Stimulated activated CD4-positive, alpha-beta T cell treated with anti-CD3 and anti-CD28 coated beads, Interleukin-1b, Interleukin-23, amount 100 ng/mL, for 4 hours (primary cell): ENCODE measurements around the gene STPG4.
"Not testable (repeated sequence)": the region's sequence is repeated elsewhere in the genome, so short reads cannot be mapped to it uniquely, and the experiment has no call there.

ENCODE experiments used
- DNase-seq, 2 donors: peaks; one replicate each; pipeline ENCODE4 v3.0.0-alpha.2; 2020; ENCODE audit warnings: low read depth in 2 of 2

Gene STPG4

GRCh38 chr2:47172922-47173695, 18.0 kb upstream of the STPG4 start:
- DNase-seq = no peak

GRCh38 chr2:47172156-47172921, 17.2 kb upstream of the STPG4 start:
- no peak for DNase-seq

DNA sequence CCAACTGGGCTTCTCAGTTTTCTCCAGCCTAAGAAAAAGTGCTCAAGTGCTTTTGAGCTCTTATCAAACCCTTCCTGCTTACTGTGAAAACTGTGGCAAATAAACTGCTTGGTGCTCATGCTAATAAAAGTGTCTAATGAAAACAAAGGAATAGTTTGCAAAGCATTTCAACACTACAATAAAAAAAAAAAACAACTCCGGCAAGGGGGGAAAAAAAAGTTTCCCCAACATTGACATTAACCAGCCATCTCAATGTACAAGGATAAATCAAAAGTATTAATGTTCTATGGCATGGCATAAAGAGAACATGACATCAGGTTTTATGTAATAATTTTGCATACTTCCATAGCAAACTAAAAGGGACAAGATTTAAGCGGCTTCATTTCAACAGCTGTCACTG, 14.7 kb upstream of the STPG4 start:
- DNase-seq = no peak

DNA sequence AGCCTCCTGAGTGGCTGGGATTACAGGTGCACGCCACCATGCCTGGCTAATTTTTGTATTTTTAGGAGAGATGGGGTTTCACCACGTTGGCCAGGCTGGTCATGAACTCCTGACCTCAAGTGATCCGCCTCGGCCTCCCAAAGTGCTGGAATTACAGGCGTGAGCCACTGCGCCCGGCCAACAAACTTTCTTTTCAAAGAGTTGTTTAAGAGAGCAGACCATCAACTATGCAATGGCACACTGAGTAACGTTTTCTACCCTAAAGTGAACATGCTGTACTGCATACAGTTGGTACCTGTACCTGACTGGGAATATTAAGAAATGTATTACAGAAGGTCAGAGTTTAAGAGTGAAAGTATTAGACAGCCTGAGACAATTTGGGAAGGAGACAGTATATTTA, 13.8 kb upstream of the STPG4 start:
- DNase-seq = not testable (repeated sequence)

- no peak for DNase-seq
These were observed 12.0 kb upstream of the STPG4 start for GRCh38 chr2:47167149-47167548.

GRCh38 chr2:47165001-47165555, 10.0 kb upstream of the STPG4 start:
- DNase-seq = no peak

- no peak for DNase-seq
These were observed 7.7 kb upstream of the STPG4 start for GRCh38 chr2:47162780-47163179.

- DNase-seq = no peak
These were observed 6.4 kb upstream of the STPG4 start for GRCh38 chr2:47161475-47161874.

DNA sequence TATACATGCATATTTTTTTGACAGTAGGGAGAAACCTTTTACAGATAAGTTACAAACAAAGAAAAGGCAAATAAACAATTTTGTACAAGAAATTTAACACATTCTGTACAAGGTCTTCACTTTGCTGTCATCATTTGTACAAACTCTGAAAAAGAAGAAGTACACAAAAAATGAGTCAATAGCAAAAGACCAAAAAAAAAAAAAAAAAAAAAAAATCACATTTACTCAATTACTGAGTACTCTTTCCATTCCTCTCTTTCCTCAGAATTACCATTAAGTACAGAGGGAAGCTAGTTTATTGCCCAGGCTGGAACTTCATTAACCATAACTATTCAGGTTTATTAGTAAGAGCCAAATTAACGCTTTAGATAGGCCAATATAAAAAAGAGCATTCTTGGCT, 5.6 kb upstream of the STPG4 start:
- no peak for DNase-seq

DNA sequence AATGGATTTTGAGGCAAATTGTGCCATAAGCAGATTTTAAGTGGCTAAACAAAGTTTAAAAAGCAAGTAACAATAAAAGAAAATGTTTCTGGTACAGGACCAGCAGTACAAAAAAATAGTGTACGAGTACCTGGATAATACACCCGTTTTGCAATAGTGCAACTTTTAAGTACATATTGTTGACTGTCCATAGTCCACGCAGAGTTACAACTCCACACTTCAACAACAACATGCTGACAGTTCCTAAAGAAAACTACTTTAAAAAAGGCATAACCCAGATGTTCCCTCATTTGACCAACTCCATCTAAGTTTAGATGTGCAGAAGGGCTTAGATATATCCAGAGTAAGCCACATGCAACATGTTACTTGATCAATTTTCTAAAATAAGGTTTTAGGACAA, 5.1 kb upstream of the STPG4 start:
- DNase-seq = no peak

GRCh38 chr2:47159627-47160026, 4.5 kb upstream of the STPG4 start:
- DNase-seq = no peak

- DNase-seq = no peak
These were observed 3.5 kb upstream of the STPG4 start for GRCh38 chr2:47158576-47158975.

DNA sequence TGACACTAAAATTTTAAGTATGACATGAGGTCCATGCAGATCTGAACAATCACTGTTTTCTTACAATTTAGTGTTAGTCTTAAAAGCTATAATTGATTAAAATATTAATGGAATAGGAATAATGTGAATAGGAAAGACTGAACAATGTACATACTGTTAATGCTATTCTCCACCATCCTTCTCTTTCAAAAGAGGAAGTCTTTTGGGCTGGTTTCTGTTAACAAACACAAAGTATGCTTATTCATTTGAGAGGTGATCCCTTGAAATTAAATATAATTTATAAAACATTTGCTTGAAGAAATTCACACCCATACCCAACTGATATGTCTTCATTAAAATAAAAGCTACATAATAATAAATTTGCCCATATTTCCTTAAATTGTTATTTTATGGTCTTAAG, 2.3 kb downstream of the STPG4 start:
- no peak for DNase-seq

GRCh38 chr2:47150175-47150574, 4.9 kb downstream of the STPG4 start:
- no peak for DNase-seq

DNA sequence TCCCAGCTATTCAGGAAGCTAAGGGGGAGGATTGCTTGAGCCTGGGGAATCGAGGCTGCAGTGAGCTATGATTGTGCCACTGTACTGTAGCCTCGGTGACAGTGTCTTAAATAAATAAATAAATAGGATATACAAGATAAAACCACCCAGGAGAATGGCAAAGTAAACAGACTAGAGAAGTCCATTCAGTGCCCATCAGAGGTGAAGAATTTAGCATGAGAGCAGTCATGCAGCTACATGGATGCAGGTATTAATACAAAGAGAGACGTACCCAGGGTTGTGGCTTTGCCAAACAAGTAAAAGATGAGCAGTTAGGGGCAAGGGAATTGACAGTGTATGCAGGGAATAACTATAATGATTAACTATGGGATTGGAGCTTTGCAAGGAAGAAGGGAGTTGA, 8.1 kb downstream of the STPG4 start:
- no peak for DNase-seq

- DNase-seq = no peak
These were observed 9.6 kb downstream of the STPG4 start for GRCh38 chr2:47145466-47145865.

DNA sequence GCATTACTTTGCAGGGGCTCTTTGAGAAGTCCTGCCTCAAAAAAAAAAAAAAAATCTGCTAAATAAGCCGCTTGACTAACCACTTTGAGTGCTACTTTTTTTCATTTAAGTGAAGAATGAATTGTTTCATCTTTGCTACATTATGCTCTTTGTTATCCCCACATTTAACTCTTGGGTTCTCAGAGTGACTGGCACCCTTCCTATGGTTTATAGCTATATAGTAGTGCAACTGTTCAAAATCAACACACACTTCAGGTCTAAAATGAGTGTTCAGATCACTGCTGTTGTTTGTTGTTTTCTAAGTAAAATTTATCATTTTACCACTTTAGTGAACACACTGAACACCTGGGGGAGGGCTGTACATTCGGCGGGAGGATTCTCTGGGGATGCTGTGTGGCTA, 13.6 kb downstream of the STPG4 start:
- DNase-seq = no peak

- DNase-seq = no peak
These were observed 20.6 kb downstream of the STPG4 start for GRCh38 chr2:47134386-47135090.

GRCh38 chr2:47133046-47133445, 22.1 kb downstream of the STPG4 start:
- DNase-seq = no peak

- DNase-seq = no peak
These were observed 25.9 kb downstream of the STPG4 start for GRCh38 chr2:47129191-47129706.

- DNase-seq = no peak
These were observed 26.4 kb downstream of the STPG4 start for GRCh38 chr2:47128705-47129104.

DNA sequence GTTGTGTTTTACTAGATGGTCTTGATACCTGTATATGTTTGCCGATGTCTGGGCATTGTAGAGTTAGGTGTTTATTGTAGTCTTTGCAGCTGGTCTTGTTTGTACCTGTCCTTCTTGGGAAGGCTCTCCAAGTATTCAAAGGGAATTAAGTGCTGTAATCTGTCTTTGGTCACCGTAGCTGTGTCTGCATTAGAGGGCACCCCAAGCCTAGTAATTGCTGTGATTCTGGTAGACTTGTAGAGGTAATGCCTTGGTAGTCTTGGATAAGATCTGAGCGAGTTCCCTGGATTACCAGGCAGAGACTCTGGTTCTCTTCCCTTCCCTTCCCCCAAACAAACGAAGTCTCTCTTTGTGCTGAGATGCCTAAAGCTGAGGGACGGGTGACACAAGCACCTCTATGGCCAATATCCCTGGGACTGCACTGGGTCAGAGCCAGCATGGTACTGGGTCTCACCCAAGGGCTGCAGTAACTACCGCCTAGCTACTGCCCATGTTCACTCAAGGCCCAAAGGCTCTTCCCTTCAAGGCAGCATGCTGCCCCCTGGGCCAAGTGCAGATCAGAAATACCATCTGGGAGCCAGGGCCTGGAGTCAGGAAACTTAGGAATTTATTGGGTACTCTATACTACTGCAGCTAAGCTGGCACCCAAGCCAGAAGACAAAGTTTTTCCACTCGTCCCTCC, 27.1 kb downstream of the STPG4 start:
- no peak for DNase-seq
